KMS-11 (cell line): ENCODE measurements around the gene KRTCAP2.

Experiments used
- H2AFZ ChIP-seq: fragments of 200-600 bp; sonication (generic); 2 replicates; pipeline ENCODE4 v1.6.1; 2016; ENCODE audit warnings: antibody characterized with exemption, mixed run types, low read depth
- H3K27ac ChIP-seq: fragments of 200-600 bp; sonication (generic); 2 replicates; pipeline ENCODE4 v1.6.1; 2016; ENCODE audit warnings: mild to moderate bottlenecking, mixed run types
- H3K27me3 ChIP-seq: fragments of 200-600 bp; sonication (generic); 2 replicates; pipeline ENCODE4 v1.6.1; 2017; ENCODE audit warnings: mild to moderate bottlenecking, low read depth, mixed run types, moderate library complexity; ENCODE audit not compliant: insufficient read depth
- H3K36me3 ChIP-seq: fragments of 200-600 bp; sonication (generic); 2 replicates; pipeline ENCODE4 v1.6.1; 2017; ENCODE audit warnings: mild to moderate bottlenecking, mixed run types; ENCODE audit not compliant: insufficient read depth
- H3K4me1 ChIP-seq: fragments of 200-600 bp; sonication (generic); 2 replicates; pipeline ENCODE4 v1.6.1; 2016; ENCODE audit warnings: mild to moderate bottlenecking, low read depth, mixed run types; ENCODE audit not compliant: poor library complexity, severe bottlenecking
- H3K4me2 ChIP-seq: fragments of 200-600 bp; sonication (generic); 2 replicates; pipeline ENCODE4 v1.7.0; 2016; ENCODE audit warnings: mild to moderate bottlenecking, mixed run types
- H3K4me3 ChIP-seq: fragments of 200-600 bp; sonication (generic); IDR thresholded peaks from 2 replicates; pipeline ENCODE4 v1.6.1; 2017; ENCODE audit warnings: low read depth, low read length, mixed read lengths; ENCODE audit not compliant: insufficient read depth
- H3K79me2 ChIP-seq: fragments of 200-600 bp; sonication (generic); 2 replicates; pipeline ENCODE4 v1.6.1; 2016; ENCODE audit warnings: low read depth, mixed run types; ENCODE audit not compliant: insufficient read depth
- H3K9ac ChIP-seq: fragments of 200-600 bp; sonication (generic); 2 replicates; pipeline ENCODE4 v1.6.1; 2016; ENCODE audit warnings: mild to moderate bottlenecking, mixed run types
- H4K20me1 ChIP-seq: fragments of 200-600 bp; sonication (generic); 2 replicates; pipeline ENCODE4 v1.6.1; 2016; ENCODE audit warnings: mild to moderate bottlenecking, mixed run types; ENCODE audit not compliant: insufficient read depth
- CTCF ChIP-seq: fragments of 200-600 bp; sonication (generic); conservative IDR thresholded peaks from 2 replicates; pipeline ENCODE4 v1.6.1; 2017; ENCODE audit warnings: low read depth, mild to moderate bottlenecking, antibody characterized with exemption, low read length, moderate library complexity, mixed read lengths

KRTCAP2 gene

GRCh38 chr1:155188268-155188667 lies 15.2 kb upstream of the KRTCAP2 start:
- no peaks in the 10 kb centered on the region for H3K27me3 ChIP-seq
- no peaks in the 10 kb centered on the region for H3K36me3 ChIP-seq
- TF ChIP-seq CTCF: no peak
- no peak overlapping the region for H3K4me2 ChIP-seq
- no peaks in the 10 kb centered on the region for H3K79me2 ChIP-seq
- no peak overlapping the region for H3K9ac ChIP-seq
- H4K20me1 ChIP-seq: no peaks in the 10 kb centered on the region
- no peak overlapping the region for H3K27ac ChIP-seq
- H3K4me1 ChIP-seq: peaks cover 10% of the 10 kb centered on the region
- H2AFZ ChIP-seq: no peak overlapping the region
- H3K4me3 ChIP-seq: no peak overlapping the region

- no peak overlapping the region for H3K4me2 ChIP-seq
- no peak overlapping the region for H3K9ac ChIP-seq
- H4K20me1 ChIP-seq: no peaks in the 10 kb centered on the region
- H3K79me2 ChIP-seq: no peaks in the 10 kb centered on the region
- H3K4me1 ChIP-seq: peaks cover 3% of the 10 kb centered on the region
- H3K27me3 ChIP-seq: no peaks in the 10 kb centered on the region
- no peak overlapping the region for H2AFZ ChIP-seq
- H3K36me3 ChIP-seq: no peaks in the 10 kb centered on the region
- no peak for TF ChIP-seq CTCF
- no peak overlapping the region for H3K27ac ChIP-seq
- H3K4me3 ChIP-seq: no peak overlapping the region
Observed at GRCh38 chr1:155187456-155187891, 14.4 kb upstream of the KRTCAP2 start.

GRCh38 chr1:155186794-155187455 lies 13.8 kb upstream of the KRTCAP2 start:
- no peaks in the 10 kb centered on the region for H3K79me2 ChIP-seq
- no peak overlapping the region for H3K9ac ChIP-seq
- H3K4me1 ChIP-seq: no peaks in the 10 kb centered on the region
- H3K27ac ChIP-seq: no peak overlapping the region
- H3K4me3 ChIP-seq: no peak overlapping the region
- H2AFZ ChIP-seq: no peak overlapping the region
- H3K27me3 ChIP-seq: no peaks in the 10 kb centered on the region
- H3K4me2 ChIP-seq: no peak overlapping the region
- no peaks in the 10 kb centered on the region for H4K20me1 ChIP-seq
- no peaks in the 10 kb centered on the region for H3K36me3 ChIP-seq
- TF ChIP-seq CTCF: no peak

- H3K4me2 ChIP-seq: no peak overlapping the region
- no peak for TF ChIP-seq CTCF
- no peak overlapping the region for H3K4me3 ChIP-seq
- H3K36me3 ChIP-seq: no peaks in the 10 kb centered on the region
- no peaks in the 10 kb centered on the region for H3K4me1 ChIP-seq
- no peak overlapping the region for H3K9ac ChIP-seq
- no peak overlapping the region for H2AFZ ChIP-seq
- H3K79me2 ChIP-seq: no peaks in the 10 kb centered on the region
- no peaks in the 10 kb centered on the region for H3K27me3 ChIP-seq
- H3K27ac ChIP-seq: no peak overlapping the region
- no peaks in the 10 kb centered on the region for H4K20me1 ChIP-seq
Observed at GRCh38 chr1:155186067-155186793, 13.1 kb upstream of the KRTCAP2 start.
